Epithelial cell of esophagus (primary cell): ENCODE measurements around the gene APOB.

Source experiments
- DNase-seq: peaks from one replicate; pipeline ENCODE4 v3.0.0; 2010; ENCODE audit warnings: low read depth
- H3K4me3 ChIP-seq: 2 replicates; pipeline ENCODE4 v1.5.1; 2011; ENCODE audit warnings: mild to moderate bottlenecking, low read length, control low read depth
- TF ChIP-seq, protein P1 (sequence below): IDR thresholded peaks from 2 replicates; pipeline ENCODE4 v1.5.1; 2011; ENCODE audit warnings: low read depth, mild to moderate bottlenecking, low read length, control low read depth, inconsistent platforms; ENCODE audit not compliant: insufficient read depth; ENCODE audit errors: missing control alignments

The APOB gene

DNA sequence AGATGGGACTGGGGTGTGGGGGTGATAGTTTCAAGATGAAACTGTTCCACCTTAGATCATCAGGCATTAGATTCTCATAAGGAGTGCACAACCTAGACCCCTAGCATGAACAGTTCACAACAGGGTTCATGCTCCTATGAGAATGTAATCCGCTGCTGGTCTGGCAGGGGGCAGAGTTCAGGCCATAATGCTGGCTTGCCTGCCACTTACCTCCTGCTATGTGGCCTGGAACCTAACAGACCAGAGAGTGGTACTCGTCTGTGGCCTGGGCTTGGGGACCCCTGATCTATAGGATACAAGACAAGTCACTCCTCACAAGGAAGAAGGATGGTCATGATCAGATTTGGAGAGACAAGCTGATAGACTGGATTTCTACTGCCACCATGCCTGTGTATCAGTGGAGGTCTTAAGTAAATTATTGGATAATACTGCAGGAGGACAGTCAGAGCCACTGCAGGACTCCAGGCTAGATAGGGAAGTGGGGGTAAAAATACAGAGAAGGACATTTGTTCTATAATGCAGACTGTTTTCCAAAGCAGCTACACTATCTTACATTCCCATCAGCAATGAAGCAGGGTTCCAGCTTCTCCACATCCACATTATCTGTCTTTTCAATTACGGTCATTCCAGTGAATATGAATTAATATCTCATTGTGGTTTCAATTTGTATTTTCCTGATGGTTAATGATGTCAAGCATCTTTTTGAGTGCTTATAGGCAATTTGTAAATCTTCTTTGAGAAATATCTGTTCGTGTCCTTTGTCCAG, 28.8 kb upstream of the APOB start:
- TF ChIP-seq, protein P1, sequence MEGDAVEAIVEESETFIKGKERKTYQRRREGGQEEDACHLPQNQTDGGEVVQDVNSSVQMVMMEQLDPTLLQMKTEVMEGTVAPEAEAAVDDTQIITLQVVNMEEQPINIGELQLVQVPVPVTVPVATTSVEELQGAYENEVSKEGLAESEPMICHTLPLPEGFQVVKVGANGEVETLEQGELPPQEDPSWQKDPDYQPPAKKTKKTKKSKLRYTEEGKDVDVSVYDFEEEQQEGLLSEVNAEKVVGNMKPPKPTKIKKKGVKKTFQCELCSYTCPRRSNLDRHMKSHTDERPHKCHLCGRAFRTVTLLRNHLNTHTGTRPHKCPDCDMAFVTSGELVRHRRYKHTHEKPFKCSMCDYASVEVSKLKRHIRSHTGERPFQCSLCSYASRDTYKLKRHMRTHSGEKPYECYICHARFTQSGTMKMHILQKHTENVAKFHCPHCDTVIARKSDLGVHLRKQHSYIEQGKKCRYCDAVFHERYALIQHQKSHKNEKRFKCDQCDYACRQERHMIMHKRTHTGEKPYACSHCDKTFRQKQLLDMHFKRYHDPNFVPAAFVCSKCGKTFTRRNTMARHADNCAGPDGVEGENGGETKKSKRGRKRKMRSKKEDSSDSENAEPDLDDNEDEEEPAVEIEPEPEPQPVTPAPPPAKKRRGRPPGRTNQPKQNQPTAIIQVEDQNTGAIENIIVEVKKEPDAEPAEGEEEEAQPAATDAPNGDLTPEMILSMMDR, result no peak
- DNase-seq, result no peak
- no peak overlapping the region for H3K4me3 ChIP-seq

- DNase-seq, result no peak
- H3K4me3 ChIP-seq, result no peak overlapping the region
- TF ChIP-seq, protein P1, result no peak
Measured at GRCh38 chr2:21070341-21071257, 26.7 kb upstream of the APOB start.

- TF ChIP-seq, protein P1, result no peak
- no peak for DNase-seq
- H3K4me3 ChIP-seq, result no peak overlapping the region
Measured at GRCh38 chr2:21069746-21070340, 26.0 kb upstream of the APOB start.

DNA sequence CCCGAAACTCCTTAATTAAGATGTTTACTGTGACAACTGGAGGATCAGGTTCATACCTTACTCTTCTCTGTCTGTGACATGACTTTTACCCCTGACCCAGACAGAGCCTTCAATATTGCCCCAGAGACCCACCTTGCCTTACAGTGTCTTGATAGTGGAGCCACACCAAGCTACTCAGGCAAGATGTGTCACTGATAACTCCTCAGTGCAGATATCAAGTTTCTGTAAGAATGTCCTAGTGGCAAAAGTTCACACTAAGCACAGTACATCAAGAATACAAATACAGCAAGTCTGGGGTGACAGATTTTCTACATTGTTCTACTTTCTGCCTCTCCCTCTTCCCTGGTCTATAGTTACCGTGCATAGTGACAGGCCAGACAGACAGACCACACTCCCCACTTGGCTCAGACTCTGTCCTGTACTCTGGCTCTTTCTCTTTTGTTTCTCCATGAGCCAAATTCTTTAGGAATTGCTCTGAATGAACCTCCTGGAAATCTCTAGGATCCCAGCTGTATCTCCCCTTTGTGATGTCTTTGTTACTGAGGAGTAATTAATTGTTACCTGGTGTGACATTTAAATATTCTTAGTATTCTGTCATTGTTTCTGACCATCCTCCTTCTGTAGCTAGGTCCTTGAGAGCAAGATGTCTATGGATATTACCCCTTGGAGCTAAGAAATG, 24.1 kb upstream of the APOB start:
- no peak for DNase-seq
- TF ChIP-seq, protein P1, result no peak
- no peak overlapping the region for H3K4me3 ChIP-seq

DNA sequence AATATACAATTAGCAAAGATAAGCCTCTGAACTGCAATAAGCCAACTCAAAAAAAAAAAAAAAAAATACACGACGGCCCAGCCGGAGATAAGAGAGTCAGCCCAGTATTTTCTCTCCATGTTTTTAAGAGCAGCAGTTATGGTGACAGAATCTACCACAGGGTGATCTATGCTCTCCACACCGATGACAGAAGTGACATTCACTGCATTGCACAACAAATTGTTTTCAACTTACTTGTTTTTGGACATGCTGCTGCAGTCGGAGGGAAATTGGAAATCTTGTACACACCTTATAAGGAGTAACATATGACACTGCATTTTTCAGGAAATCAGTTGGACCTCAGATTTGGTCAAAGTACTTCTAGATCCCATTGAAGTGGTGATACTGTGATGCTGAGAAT, 23.3 kb upstream of the APOB start:
- no peak overlapping the region for H3K4me3 ChIP-seq
- TF ChIP-seq, protein P1, result no peak
- no peak for DNase-seq

DNA sequence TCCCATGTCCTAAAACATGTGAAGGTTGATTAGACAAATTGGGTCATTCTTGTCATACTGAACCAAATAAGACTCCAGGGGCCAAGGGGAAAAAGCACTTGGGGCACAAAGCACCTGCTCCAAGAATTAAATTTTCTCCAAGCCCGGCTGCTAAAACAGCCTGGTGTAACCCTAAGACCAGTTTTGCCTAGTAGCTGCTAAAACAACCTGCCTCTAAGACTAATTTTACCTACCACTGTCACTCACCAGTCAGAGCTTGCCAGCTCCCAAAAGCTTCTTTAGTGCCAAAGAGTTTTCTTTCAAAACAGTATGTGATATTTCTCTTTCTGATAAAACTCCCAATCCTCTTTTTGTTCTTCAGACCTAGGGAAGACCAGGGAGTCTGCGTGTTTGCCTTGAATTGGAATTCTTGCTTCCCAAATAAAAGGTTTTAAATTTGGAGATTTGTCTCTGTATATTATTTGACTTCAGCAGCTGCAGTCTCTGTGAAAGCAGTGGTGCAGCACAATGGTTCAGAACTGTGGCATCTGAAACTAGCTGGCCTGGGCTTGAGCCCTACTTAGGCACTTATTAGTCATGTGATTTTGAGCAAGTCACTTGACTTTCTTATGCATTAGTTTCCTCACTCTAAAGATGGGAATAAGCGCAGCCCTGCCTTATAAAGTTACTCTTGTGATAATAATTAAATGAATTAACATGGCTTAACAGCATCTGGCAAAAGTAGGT, 16.2 kb upstream of the APOB start:
- TF ChIP-seq, protein P1, result no peak
- DNase-seq, result no peak
- H3K4me3 ChIP-seq, result no peak overlapping the region
